ENCODE data around the gene MCOLN1. TPM values are rescaled to one million over a fixed set of nuclear protein-coding genes. Genes with fewer than 3 reads are reported as not detected.

Gene MCOLN1
- total and polyA plus RNA-seq, 2 experiments from 2014 or later, result 15.5 to 55.5 TPM

GRCh38 chr19:7488736-7489353, 33.6 kb upstream of the MCOLN1 start, which contains the start of gene PEX11G:
PEX11G (minus strand) TSS chr19:7489035; CDS start chr19:7489010, 25 bp downstream.
- peak within 1 kb of the TSS; percentile 35 for H3K4me3 ChIP-seq
- H3K4me1 ChIP-seq (ENCODE audit: insufficient read depth), result peaks cover 8% of the 10 kb centered on the region
- peak within 1 kb of the TSS; percentile 79 for H3K4me2 ChIP-seq
- peak; percentile 96 for DNase-seq (ENCODE audit: low spot score)
- TF ChIP-seq EZH2phosphoT487 (IDR thresholded peaks at IDR 0.05; ENCODE audit: low read depth, severe bottlenecking, unreplicated experiment) (no peak), EZH2 (IDR thresholded peaks at IDR 0.05; ENCODE audit: borderline replicate concordance) (no peak), CTCF (IDR thresholded peaks at IDR 0.05; ENCODE audit: poor library complexity) (no peak)
- no peaks in the 10 kb centered on the region for H3K9me3 ChIP-seq (ENCODE audit: low read depth)
- H3K27me3 ChIP-seq, result no peaks in the 10 kb centered on the region
- no peaks in the 10 kb centered on the region for H3K9me2 ChIP-seq (replicated peaks; ENCODE audit: insufficient read depth)
- 3% methylated on average over 47 of the region's 49 CpGs for WGBS (ENCODE audit: low lambda C conversion rate, missing lambda C conversion rate)
- no peaks in the 10 kb centered on the region for H4K20me1 ChIP-seq (ENCODE audit: insufficient read depth, poor library complexity, severe bottlenecking)
- H3K36me3 ChIP-seq (replicated peaks; ENCODE audit: insufficient read depth, low read depth), result no peaks in the 10 kb centered on the region
- peak within 1 kb of the TSS; percentile 90 for H3K27ac ChIP-seq
- no peaks in the 10 kb centered on the region for H3K79me2 ChIP-seq
- peak within 1 kb of the TSS; percentile 66 for H2AFZ ChIP-seq

- H3K36me3 ChIP-seq (replicated peaks; ENCODE audit: insufficient read depth, low read depth), result no peaks in the 10 kb centered on the region
- peak overlapping the region; percentile 66 for H2AFZ ChIP-seq
- H3K79me2 ChIP-seq, result no peaks in the 10 kb centered on the region
- 69% methylated on average over 11 of the region's 11 CpGs for WGBS (ENCODE audit: low lambda C conversion rate, missing lambda C conversion rate)
- H3K4me3 ChIP-seq, result no peak overlapping the region
- H3K4me2 ChIP-seq, result peak overlapping the region; percentile 79
- H3K4me1 ChIP-seq (ENCODE audit: insufficient read depth), result peaks cover 8% of the 10 kb centered on the region
- H3K9me3 ChIP-seq (ENCODE audit: low read depth), result no peaks in the 10 kb centered on the region
- TF ChIP-seq EZH2phosphoT487 (IDR thresholded peaks at IDR 0.05; ENCODE audit: low read depth, severe bottlenecking, unreplicated experiment) (no peak), EZH2 (IDR thresholded peaks at IDR 0.05; ENCODE audit: borderline replicate concordance) (no peak), CTCF (IDR thresholded peaks at IDR 0.05; ENCODE audit: poor library complexity) (no peak)
- H3K27ac ChIP-seq, result peak overlapping the region; percentile 90
- peak; percentile 60 for DNase-seq (ENCODE audit: low spot score)
- H3K9me2 ChIP-seq (replicated peaks; ENCODE audit: insufficient read depth), result no peaks in the 10 kb centered on the region
- H3K27me3 ChIP-seq, result no peaks in the 10 kb centered on the region
- no peaks in the 10 kb centered on the region for H4K20me1 ChIP-seq (ENCODE audit: insufficient read depth, poor library complexity, severe bottlenecking)
Observed at GRCh38 chr19:7489609-7490044, 32.8 kb upstream of the MCOLN1 start.

GRCh38 chr19:7492142-7492541, 30.3 kb upstream of the MCOLN1 start:
- Histone ChIP-seq H3K4me3 (no peak overlapping the region), H3K4me1 (ENCODE audit: insufficient read depth) (peaks cover 8% of the 10 kb centered on the region), H2AFZ (no peak overlapping the region), H3K9me2 (replicated peaks; ENCODE audit: insufficient read depth) (no peaks in the 10 kb centered on the region), H3K9me3 (ENCODE audit: low read depth) (no peaks in the 10 kb centered on the region), H3K79me2 (no peaks in the 10 kb centered on the region), H3K36me3 (replicated peaks; ENCODE audit: insufficient read depth, low read depth) (no peaks in the 10 kb centered on the region), H4K20me1 (ENCODE audit: insufficient read depth, poor library complexity, severe bottlenecking) (no peaks in the 10 kb centered on the region), H3K4me2 (no peak overlapping the region), H3K27me3 (no peaks in the 10 kb centered on the region), H3K27ac (no peak overlapping the region)
- TF ChIP-seq EZH2 (IDR thresholded peaks at IDR 0.05; ENCODE audit: borderline replicate concordance), result no peak
- no peak for TF ChIP-seq EZH2phosphoT487 (IDR thresholded peaks at IDR 0.05; ENCODE audit: low read depth, severe bottlenecking, unreplicated experiment)
- no peak for TF ChIP-seq CTCF (IDR thresholded peaks at IDR 0.05; ENCODE audit: poor library complexity)
- no peak for DNase-seq (ENCODE audit: low spot score)
- WGBS (ENCODE audit: low lambda C conversion rate, missing lambda C conversion rate), result 84% methylated on average over 4 of the region's 4 CpGs

Measured in hepatocyte (in vitro differentiated cells).